ENCODE measurements around the gene PRKCE.
"Not testable (repeated sequence)": the region's sequence is repeated elsewhere in the genome, so short reads cannot be mapped to it uniquely, and the experiment has no call there.

Gene PRKCE

DNA sequence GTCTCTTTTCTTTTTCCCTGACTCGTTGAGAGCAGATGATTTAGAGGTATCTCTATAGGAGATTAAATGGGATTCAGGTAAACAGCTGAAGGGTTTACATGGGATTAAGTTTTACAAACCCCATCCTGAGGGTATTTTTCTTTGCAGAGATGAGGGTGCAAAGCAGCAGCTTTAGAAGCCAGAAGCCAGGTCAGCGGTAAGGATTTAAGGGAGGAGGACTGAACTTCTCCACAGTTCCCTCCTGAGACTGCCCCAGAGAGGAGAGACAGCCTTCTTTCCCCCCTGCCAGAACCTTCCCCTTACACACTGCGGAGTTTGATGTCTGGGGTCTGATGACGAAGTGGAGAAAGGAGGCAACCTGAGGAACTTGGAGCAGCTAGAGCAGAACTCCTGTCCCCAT, 220.1 kb downstream of the PRKCE start:
- DNase-seq, result no peak

DNA sequence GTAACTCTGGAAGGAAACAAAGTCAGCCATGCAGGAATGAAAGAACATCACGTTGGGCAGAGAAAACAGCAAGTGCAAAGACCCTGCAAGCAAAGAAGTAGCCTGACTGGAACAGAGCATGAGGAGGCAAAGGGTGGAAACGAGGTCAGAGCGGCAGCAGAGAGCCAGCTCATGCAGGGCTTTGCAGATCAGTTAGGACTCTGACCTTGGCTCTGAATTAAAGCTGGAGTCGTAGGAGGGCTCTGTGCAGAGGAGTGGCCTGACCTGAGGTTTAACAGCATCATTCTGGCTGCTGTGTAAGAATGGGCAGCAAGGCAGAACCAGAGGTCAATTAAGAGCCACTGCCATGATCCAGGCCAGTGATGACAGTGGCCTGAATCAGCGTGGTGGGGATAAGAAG, 220.7 kb downstream of the PRKCE start:
- DNase-seq, result no peak

GRCh38 chr2:45874344-45874743, 222.9 kb downstream of the PRKCE start:
- no peak for DNase-seq

DNA sequence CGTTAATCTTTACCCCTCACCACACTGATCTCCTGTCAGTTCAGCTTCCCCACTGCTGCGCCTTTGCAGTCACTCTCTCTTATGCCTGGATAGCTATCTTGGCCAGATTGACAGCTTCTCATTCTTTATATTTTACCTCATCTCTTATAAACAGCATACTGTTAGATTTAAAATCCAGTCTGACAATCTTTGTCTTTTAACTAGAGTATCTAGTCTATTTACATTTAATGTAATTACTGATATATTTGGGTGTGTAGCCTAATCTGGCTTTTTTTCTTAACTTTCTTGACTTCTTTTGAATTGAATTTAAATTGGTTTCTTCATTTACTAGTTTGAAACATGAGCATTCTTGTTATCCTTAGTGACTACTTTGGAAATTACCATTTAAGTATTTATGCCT, 225.1 kb downstream of the PRKCE start:
- no peak for DNase-seq

GRCh38 chr2:45879406-45879805, 227.9 kb downstream of the PRKCE start:
- no peak for DNase-seq

DNA sequence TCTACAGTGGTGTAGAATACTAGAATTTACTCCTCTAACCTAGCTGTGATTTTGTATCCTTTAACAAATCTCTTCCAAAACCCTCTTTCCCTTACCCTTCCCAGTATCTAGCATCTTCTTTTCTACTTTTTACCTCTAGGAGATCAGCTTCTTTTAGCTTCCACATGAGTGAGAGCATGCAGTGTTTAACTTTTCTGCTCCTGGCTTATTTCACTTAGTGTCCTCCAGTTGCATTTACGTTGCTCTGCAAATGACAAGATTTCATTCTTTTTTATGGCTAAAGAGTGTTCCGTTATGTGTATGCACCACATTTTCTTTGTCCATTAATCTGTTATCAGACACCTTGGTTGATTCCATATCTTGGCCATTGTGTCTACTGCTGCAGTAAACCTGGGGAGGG, 228.5 kb downstream of the PRKCE start:
- no peak for DNase-seq

DNA sequence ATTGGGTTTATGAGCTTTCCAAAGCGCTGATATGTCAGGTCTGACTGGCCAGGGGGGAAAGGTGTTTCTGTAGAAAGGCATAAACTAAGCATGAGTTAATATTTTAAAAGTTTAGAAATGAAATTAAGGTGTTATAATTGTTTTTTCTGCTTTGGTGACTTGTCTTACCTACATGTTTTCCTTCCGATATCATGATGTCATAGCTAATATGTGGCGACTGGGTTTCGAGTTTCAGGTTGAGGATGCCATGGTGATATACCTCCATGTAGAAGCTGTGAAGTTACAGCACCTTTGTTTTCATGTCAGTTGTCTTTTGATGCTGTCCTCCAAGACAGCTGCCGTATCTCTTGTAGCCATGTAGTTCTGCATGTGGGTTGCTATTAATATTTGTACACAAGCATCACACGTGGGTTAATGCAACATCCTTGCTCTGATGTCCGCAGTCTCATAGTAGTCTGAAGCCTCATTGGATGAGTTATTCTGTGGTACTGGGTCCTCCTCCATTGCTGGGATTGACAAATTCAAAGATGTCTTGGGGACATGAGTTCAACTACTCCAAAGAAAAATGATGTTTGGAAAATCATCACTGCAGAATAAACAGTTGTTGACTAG, 230.6 kb downstream of the PRKCE start:
- no peak for DNase-seq

DNA sequence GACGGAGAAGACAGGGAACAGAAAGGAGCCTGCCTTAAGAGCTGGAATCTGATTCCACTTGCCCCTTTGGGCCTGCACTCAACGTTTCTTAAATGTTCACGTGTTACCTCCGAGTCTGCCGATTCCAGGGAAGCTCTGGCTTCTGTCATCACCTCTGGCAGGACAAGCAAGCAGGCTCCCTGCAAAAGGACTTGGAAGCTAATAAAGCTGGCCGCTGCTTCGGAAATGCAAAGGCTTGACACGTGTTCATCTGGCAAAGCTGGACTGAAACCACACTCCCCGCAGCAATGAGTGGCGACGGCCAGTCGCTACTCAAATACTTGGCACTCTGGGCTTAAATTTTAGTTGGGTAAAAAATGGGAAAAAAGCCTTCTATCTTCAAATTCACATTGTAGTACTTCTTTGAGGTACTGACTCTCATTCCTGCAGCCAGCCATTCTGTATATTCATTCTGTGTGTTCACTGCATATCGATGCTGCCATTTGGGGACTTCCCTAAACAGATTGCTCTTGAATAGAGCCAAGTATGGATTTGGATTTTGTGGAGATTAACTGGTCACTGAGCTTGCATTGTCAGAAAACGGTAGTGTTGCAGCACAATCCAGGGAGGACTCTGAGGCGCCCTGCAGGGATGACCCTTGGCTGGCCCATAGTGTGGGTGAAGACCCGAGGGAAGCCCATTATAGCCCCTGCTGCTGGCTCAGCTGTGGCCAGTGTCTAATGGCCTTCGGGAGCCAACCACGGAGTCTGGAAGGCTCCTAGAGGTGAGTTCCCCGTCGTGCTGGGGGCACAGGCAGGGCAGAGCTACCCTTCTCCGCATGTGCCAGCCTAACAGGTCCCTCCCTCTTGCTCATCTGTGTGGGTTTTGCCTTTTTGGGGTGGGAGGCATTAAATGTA, 231.5 kb downstream of the PRKCE start:
- no peak for DNase-seq

DNA sequence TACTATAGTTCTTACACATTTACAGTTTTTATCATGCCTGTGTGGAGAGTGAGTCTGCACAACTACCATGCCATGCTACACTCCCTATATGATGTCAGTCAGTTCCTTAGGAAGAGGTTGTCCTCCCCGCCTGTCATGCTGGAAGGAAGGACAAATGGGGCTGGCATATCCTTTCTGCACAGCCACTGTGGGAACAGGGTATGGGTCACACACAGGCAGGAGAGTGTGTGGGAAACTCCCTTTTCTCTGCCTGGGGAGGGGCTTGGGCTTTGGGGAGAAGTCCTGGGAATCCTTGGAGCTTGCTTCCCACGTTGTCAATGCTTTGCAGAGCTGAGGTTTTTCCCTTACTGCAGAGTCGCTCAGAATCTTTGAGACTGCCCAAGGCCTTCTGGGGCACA, 232.1 kb downstream of the PRKCE start:
- no peak for DNase-seq

- no peak for DNase-seq
Observed at GRCh38 chr2:45884126-45884525, 232.7 kb downstream of the PRKCE start.

DNA sequence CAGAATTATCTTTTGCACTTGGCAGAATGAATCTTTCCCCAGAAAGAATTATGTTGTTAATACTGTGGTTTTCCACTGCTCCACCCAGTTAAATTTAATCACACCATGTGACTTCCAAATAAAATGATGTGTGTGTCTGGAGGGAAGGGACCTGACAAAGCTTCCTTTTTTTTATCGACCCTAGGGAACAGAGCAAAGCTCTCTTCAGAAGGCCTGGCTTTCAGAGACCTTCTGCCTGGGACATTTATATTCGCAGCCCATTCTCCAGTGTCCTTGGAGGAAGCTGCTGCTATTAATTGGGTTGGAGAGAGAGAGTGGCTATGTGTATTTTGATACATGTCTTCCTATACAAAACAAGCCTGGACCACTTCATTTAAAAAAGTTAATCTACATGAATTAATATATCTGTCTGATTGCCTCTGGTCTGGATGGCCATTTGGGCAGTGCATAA, 233.7 kb downstream of the PRKCE start:
- DNase-seq, result no peak

- no peak for DNase-seq
Observed at GRCh38 chr2:45886171-45886663, 234.7 kb downstream of the PRKCE start.

GRCh38 chr2:45888167-45888566, 236.7 kb downstream of the PRKCE start:
- peak in 1 of 2 donors; percentile 62 for DNase-seq

DNA sequence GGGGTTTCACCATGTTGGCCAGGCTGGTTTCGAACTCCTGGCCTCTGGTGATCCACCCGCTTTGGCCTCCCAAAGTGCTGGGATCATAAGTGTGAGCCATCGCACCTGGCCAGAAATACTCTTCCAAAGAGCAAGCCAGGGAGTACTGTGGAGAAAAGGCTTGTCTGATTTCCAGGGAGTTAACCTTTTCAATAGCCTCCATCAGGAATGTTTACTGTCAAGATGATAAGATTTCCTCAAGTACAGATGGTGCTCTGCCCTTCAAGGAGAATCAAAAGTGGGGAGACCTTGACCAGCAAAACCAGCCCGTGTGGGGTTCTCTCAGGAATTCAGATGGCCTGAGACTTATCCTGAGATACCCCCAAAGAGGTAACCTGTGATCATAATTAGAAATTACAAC, 237.2 kb downstream of the PRKCE start:
- DNase-seq, result no peak

GRCh38 chr2:45889053-45889452, 237.6 kb downstream of the PRKCE start:
- no peak for DNase-seq

GRCh38 chr2:45889620-45890370, 238.3 kb downstream of the PRKCE start:
- no peak for DNase-seq

DNA sequence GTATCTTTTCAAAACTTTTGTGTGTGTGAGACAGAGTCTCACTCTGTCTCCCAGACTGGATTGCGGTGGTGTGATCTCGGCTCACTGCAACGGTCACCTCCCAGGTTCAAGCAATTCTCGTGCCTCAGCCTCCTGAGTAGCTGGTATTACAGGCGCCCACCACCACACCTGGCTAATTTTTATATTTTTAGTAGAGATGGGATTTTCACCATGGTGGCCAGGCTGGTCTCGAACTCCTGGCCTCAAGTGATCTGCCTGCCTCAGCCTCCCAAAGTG, 238.8 kb downstream of the PRKCE start:
- not testable (repeated sequence) for DNase-seq

DNA sequence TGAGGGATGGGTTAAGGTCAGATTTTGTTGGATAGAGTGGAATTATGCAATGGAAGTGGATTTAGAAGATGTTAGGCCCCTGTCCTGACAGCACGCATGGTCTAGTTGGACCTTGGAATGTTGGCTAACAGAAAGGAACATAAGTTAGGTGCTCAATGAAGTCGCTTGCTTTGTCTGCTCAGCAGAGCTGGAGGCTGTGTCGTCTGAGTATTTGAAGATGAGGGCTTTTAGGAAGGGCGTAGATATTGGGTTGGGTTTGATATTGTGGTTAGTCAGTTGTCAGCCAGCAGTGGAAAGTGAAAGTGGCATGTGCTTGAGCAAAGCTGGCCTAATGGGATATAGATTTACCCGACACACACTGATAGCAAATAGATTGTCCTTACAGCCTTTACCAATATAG, 239.3 kb downstream of the PRKCE start:
- peak in 1 of 2 donors; percentile 64 for DNase-seq

DNA sequence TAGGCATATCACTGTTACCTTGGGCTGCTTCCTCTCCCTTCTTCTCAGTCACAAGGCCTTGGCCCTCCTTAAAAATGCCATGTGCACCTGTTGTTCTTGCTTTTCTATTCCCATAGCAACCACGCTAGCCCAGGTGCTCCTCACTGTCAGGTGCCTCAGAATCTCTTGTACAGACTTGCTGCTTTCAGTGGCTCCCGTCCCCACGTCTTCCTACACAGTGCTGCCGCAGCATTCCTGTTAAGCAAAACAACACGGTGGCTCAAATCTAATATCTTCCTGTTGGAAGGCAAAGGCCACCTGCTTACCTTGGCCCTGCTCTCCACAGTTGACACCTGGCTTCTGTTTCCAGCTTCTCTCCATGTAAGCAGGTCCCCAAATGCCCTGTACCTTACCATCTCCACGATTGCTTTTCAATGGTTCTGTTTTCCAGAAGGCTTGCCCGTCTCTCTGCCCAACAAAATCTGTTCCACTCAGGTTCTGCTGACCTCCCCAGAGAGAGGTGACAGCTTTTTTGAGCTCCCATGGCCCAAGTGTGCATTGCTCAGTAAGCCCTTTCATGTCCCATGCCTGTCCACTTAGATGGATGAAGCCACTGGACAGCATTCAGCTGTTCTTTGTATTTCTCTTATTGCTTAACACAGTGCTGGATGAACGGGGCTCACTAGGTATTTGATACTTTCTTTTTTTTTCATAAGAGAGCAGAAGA, 240.4 kb downstream of the PRKCE start:
- no peak for DNase-seq

GRCh38 chr2:45892425-45892745, 240.9 kb downstream of the PRKCE start:
- DNase-seq, result peak in 1 of 2 donors; percentile 70

DNA sequence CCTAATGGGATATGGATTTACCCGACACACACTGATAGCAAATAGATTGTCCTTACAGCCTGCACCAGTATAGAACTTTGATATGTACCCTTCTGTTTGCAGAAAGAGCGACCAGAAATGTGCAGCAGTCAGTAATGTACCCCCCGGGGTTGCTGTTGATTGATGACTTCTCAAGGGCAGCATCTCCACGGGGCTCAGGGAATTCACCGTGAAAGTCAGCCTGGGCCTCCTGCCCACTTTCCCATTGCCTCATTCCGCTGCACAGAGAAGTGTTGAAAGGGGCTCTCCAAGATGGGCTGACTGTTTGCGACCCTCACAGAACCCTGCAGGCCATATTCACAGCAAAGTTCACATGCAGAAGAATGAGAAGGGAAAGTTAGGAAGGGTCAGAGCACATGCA, 241.3 kb downstream of the PRKCE start:
- DNase-seq, result no peak

GRCh38 chr2:45894211-45894610, 242.7 kb downstream of the PRKCE start:
- no peak for DNase-seq

- DNase-seq, result no peak
Observed at GRCh38 chr2:45895241-45895861, 243.9 kb downstream of the PRKCE start.
